GM23338 (cell line): ENCODE data around the gene IQGAP2.

Experiments used
- CREB1 ChIP-seq: fragments of 250-450 bp; sonication (Bioruptor Pico); IDR thresholded peaks from 2 replicates; pipeline ENCODE4 v1.5.0; 2020; ENCODE audit warnings: low read depth, mild to moderate bottlenecking, moderate library complexity
- CTCF ChIP-seq, 2 experiments: fragments of 200-600 bp in 1 of 2; sonication (generic) in 1 of 2; conservative IDR thresholded peaks; 2 replicates each; pipeline versions ENCODE4 v1.5.1 to v1.6.1; 2016 to 2017; ENCODE audit warnings: antibody characterized with exemption in 2 of 2, low read depth in 2 of 2, mild to moderate bottlenecking in 2 of 2, moderate library complexity in 1 of 2
- ETS1 ChIP-seq: IDR thresholded peaks from 2 replicates; pipeline ENCODE4 v1.6.1; 2016; ENCODE audit warnings: antibody characterized with exemption
- EZH2 ChIP-seq: fragments of 200-600 bp; sonication (generic); IDR thresholded peaks from one replicate; pipeline ENCODE4 v1.8.0; 2017; ENCODE audit warnings: antibody characterized with exemption, mild to moderate bottlenecking, low read depth; ENCODE audit not compliant: unreplicated experiment
- EZH2phosphoT487 ChIP-seq: fragments of 200-600 bp; sonication (generic); IDR thresholded peaks from one replicate; pipeline ENCODE4 v1.8.1; 2018; ENCODE audit warnings: antibody characterized with exemption; ENCODE audit not compliant: unreplicated experiment
- JUNB ChIP-seq: IDR thresholded peaks from one replicate; pipeline ENCODE4 v1.6.1; 2016; ENCODE audit warnings: antibody characterized with exemption; ENCODE audit not compliant: unreplicated experiment
- NANOG ChIP-seq: IDR thresholded peaks from 2 replicates; pipeline ENCODE4 v1.6.1; 2016; ENCODE audit warnings: antibody characterized with exemption, borderline replicate concordance
- POLR2AphosphoS5 ChIP-seq: IDR thresholded peaks from 2 replicates; pipeline ENCODE4 v1.6.1; 2016; ENCODE audit warnings: antibody characterized with exemption, low read depth
- REST ChIP-seq: IDR thresholded peaks from one replicate; pipeline ENCODE4 v1.6.1; 2018; ENCODE audit warnings: antibody characterized with exemption; ENCODE audit not compliant: unreplicated experiment
- STAT1 ChIP-seq: IDR thresholded peaks from one replicate; pipeline ENCODE4 v1.6.1; 2016; ENCODE audit warnings: antibody characterized with exemption; ENCODE audit not compliant: unreplicated experiment
- ZNF114 ChIP-seq: fragments of 250-450 bp; sonication (Bioruptor Pico); IDR thresholded peaks from 2 replicates; pipeline ENCODE4 v1.5.0; 2020; ENCODE audit warnings: mild to moderate bottlenecking, moderate library complexity
- ZNF331 ChIP-seq: fragments of 250-450 bp; sonication (Bioruptor Pico); IDR thresholded peaks from 2 replicates; pipeline ENCODE4 v1.5.0; 2020; ENCODE audit warnings: low read depth, mild to moderate bottlenecking, moderate library complexity
- ZNF462 ChIP-seq: fragments of 250-450 bp; sonication (Bioruptor Pico); IDR thresholded peaks from 2 replicates; pipeline ENCODE4 v1.5.0; 2020; ENCODE audit warnings: mild to moderate bottlenecking, moderate library complexity

- TF ChIP-seq ETS1 (no peak), POLR2AphosphoS5 (no peak), ZNF331 (CRISPR knock-in tag) (no peak), CTCF (conservative IDR thresholded peaks at IDR 0.05; ENCODE audit: low read depth in 2 of 2) (no peak), ZNF114 (CRISPR knock-in tag) (no peak), EZH2 (no peak), EZH2phosphoT487 (no peak), CREB1 (CRISPR knock-in tag) (no peak), NANOG (no peak), REST (no peak), JUNB (no peak), ZNF462 (no peak), STAT1 (no peak)
Measured at GRCh38 chr5:76682387-76682786, 279.3 kb downstream of the IQGAP2 start.
